HG03139 (cell line): ENCODE data around the gene NCF1.
"Not testable (repeated sequence)": the region's sequence is repeated elsewhere in the genome, so short reads cannot be mapped to it uniquely, and the experiment has no call there.

ENCODE experiments used
- ATAC-seq: cut with Tn5 transposase; IDR thresholded peaks from one replicate; pipeline ENCODE4 v1.9.1; 2021; ENCODE audit not compliant: unreplicated experiment

Gene NCF1

DNA sequence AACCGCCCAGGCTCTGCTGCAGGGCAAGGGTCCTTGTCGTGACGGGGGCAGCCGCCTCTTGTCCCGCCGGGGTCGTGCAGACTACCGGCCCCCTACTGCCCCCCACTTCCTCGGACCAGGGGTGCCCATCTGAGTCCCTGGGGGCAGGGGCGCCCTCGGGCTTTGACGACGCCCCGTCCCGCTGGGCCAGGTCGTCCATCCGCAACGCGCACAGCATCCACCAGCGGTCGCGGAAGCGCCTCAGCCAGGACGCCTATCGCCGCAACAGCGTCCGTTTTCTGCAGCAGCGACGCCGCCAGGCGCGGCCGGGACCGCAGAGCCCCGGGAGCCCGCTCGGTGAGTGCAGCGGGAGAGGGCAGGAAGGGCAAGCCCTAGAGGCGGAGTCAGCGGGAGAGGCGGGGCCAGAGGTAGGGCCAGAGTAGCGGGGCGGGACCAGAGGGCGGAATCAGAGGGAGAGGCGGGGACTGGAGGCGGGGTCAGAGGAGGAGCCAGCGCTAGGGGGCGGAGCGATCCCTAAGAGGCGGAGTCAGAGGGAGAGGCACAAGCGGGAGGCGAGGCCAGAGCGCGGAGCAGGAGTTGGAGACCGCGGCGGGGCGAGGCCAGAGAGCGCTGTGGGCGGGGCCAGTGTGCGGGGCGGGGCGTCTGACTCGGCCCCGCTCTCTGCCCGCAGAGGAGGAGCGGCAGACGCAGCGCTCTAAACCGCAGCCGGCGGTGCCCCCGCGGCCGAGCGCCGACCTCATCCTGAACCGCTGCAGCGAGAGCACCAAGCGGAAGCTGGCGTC lies 14.7 kb downstream of the NCF1 start:
- peak; percentile 87 for ATAC-seq

DNA sequence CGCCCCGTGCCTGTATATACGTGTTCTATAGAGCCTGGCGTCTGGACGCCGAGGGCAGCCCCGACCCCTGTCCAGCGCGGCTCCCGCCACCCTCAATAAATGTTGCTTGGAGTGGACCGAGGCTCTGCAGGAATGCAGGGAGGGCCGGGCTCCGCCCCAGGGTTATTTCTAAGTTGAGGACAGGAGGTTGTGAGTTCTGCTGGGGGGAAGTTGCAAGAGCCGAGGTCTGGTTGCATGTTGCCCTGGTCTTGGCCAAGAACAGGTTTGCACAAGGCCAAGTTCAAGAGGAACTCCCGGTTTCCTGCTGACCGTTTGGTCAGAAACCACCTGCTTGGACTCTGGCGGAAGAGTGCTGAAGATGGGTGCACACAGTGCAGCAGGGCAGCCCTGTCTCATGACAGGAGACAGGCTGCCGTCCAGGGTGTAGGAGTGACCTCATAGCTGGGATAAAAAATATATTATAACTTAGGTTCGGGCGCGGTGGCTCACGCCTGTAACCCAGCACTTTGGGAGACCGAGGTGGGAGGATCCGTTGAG lies 15.5 kb downstream of the NCF1 start:
- ATAC-seq, result not testable (repeated sequence)

GRCh38 chr7:74797848-74798622 lies 24.2 kb downstream of the NCF1 start:
- ATAC-seq, result not testable (repeated sequence)

DNA sequence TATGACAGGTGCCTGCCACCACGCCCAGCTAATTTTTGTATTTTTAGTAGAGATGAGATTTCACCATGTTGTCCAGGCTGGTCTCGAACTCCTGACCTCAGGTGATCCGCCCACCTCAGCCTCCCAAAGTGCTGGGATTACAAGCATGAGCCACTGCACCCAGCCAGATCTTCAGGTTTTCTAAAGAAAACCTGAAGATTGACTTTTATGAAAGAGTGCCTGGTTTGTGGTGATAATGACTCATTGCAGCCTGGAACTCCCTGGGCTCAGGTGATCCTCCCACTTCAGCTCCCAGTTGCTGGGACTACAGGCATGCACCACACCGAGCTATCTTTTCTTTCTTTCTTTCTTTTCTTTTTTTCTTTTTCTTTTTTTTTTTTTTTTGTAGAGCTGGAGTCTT lies 24.8 kb downstream of the NCF1 start:
- not testable (repeated sequence) for ATAC-seq

- ATAC-seq, result not testable (repeated sequence)
Observed at GRCh38 chr7:74815882-74816281, 42.1 kb downstream of the NCF1 start.

DNA sequence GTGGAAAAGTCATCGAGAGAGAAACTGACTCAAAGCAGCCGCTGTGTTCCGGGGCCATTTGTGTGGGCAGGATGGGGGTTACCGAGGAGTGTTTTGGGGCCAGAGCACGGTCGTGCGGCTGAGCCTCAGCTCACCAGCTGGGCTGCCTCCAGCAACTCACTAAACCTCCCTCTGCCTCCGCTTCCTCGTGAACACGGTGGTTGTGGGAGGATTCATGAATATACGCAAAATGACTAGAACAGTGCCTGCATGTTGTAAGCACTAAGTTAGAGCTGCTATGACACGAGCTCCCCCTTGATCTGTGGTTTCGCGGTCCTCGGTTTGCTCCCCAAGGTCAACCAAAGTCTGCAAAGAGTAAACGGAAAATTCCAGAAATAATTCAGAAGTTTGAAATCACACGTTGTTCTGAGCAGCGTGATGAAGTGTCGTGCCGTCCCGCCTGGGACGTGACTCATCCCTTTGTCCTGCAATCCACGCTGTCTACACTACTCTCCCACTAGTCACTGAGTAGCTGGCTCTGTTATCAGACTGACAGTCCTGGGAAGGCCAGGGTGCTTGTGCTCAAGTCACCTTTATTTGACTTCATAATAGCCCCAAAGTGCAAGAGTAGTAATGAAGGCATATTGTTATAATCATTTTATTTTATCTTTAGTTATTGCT lies 46.5 kb downstream of the NCF1 start:
- ATAC-seq, result peak; percentile 64

DNA sequence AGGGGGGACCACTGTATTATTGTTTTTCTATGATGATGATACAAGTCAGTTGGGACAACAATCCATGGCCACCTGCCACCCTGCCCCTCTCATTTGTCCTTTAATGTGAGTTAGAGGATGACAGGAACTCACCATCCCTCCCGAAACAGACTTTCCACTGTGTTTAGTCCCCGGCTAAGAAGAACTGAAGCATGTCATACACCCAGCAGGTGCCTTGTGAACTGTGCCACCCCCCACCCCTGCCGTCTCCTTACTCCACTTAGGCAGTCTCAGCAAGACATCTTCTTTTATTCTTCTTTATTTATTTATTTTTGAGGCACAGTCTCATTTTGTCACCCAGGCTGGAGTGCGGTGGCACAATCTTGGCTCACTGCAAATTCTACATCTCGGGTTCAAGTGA lies 47.4 kb downstream of the NCF1 start:
- ATAC-seq, result not testable (repeated sequence)

DNA sequence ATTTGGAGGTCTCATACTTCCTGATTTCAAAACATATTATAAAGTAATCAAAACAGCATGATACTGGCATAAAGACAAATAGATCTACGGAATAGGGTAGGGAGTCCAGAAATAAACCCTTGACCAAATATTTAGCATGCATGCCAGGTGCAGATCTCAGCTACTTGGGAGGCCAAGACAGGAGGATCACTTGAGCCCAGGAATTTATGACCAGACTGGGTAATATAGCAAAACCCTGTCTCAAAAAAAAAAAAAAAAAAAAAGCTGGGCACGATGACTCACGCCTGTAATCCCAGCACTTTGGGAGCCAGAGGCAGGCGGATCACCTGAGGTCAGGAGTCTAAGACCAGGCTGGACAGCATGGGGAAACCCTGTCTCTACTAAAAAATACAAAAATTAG lies 56.1 kb downstream of the NCF1 start:
- not testable (repeated sequence) for ATAC-seq

- not testable (repeated sequence) for ATAC-seq
Observed at GRCh38 chr7:74830411-74830810, 56.6 kb downstream of the NCF1 start.
